HepG2 (cell line): Measurements from ENCODE around the gene NUBP1. TPM values are rescaled to one million over a fixed set of nuclear protein-coding genes. Genes with fewer than 3 reads are reported as not detected.
A peak's percentile ranks its signal among the peaks of the same experiment; 100 is the strongest.

Experiments used
- ATF7-NPFF ChIP-seq: sonication (generic); formaldehyde crosslinking; IDR thresholded peaks from 2 replicates; pipeline ENCODE4 v1.8.1; 2023; ENCODE audit warnings: mild to moderate bottlenecking, low read depth, missing genetic modification reagents, moderate library complexity
- CC2D1A ChIP-seq: sonication (generic); formaldehyde crosslinking; IDR thresholded peaks from 2 replicates; pipeline ENCODE4 v1.8.1; 2023; ENCODE audit warnings: mild to moderate bottlenecking, missing genetic modification reagents
- CHD2 ChIP-seq: IDR thresholded peaks from 2 replicates; pipeline ENCODE4 v1.6.1; 2011; ENCODE audit warnings: low read depth, low read length, improper control_type of control experiment
- KMT2A ChIP-seq: sonication (generic); formaldehyde crosslinking; IDR thresholded peaks from 2 replicates; pipeline ENCODE4 v1.4.0; 2020; ENCODE audit warnings: missing genetic modification reagents
- MTF2 ChIP-seq: sonication (generic); formaldehyde crosslinking; IDR thresholded peaks from 2 replicates; pipeline ENCODE4 v1.5.0; 2020; ENCODE audit warnings: missing genetic modification reagents, borderline replicate concordance
- MYC ChIP-seq: sonication (generic); formaldehyde crosslinking; IDR thresholded peaks from 2 replicates; pipeline ENCODE4 v1.9.0; 2021; ENCODE audit warnings: missing genetic modification reagents, borderline replicate concordance
- NONO ChIP-seq, 2 experiments: fragments of 450-650 bp in 1 of 2; sonication (generic) in 1 of 2; formaldehyde crosslinking in 1 of 2; IDR thresholded peaks in 1 of 2; conservative IDR thresholded peaks in 1 of 2; 2 replicates each; pipeline versions ENCODE4 v1.6.1 to v1.8.0; 2017 to 2022; ENCODE audit warnings: mild to moderate bottlenecking in 1 of 2, missing genetic modification reagents in 1 of 2, moderate library complexity in 1 of 2
- RFX1 ChIP-seq: fragments of 450-650 bp; IDR thresholded peaks from 2 replicates; pipeline ENCODE4 v1.6.1; 2017
- STAG1 ChIP-seq: sonication (generic); formaldehyde crosslinking; IDR thresholded peaks from 2 replicates; pipeline ENCODE4 v1.4.0; 2020; ENCODE audit warnings: missing genetic modification reagents
- THAP9 ChIP-seq: sonication (generic); formaldehyde crosslinking; IDR thresholded peaks from 2 replicates; pipeline ENCODE4; 2020; ENCODE audit warnings: missing genetic modification reagents, mild to moderate bottlenecking, borderline replicate concordance
- TSC22D2 ChIP-seq: sonication (generic); formaldehyde crosslinking; IDR thresholded peaks from 2 replicates; pipeline ENCODE4 v1.5.1; 2020; ENCODE audit warnings: missing genetic modification reagents, mild to moderate bottlenecking, borderline replicate concordance
- ZBTB21 ChIP-seq: sonication (generic); formaldehyde crosslinking; IDR thresholded peaks from 2 replicates; pipeline ENCODE4 v1.4.0; 2020; ENCODE audit warnings: missing genetic modification reagents
- ZC3H4 ChIP-seq: sonication (generic); formaldehyde crosslinking; IDR thresholded peaks from 2 replicates; pipeline ENCODE4 v1.4.0; 2020; ENCODE audit warnings: missing genetic modification reagents, borderline replicate concordance
- ZNF121 ChIP-seq: sonication (generic); formaldehyde crosslinking; IDR thresholded peaks from 2 replicates; pipeline ENCODE4 v1.5.0; 2020; ENCODE audit warnings: mild to moderate bottlenecking, missing genetic modification reagents
- ZNF451 ChIP-seq: sonication (generic); formaldehyde crosslinking; IDR thresholded peaks from 2 replicates; pipeline ENCODE4 v1.5.0; 2020; ENCODE audit warnings: mild to moderate bottlenecking, missing genetic modification reagents
- ZNF589 ChIP-seq: sonication (generic); formaldehyde crosslinking; conservative IDR thresholded peaks from 2 replicates; pipeline ENCODE4 v1.8.0; 2022; ENCODE audit warnings: mild to moderate bottlenecking, moderate library complexity, missing genetic modification reagents
- ZNF777 ChIP-seq: sonication (generic); formaldehyde crosslinking; IDR thresholded peaks from 2 replicates; pipeline ENCODE4 v1.4.0; 2020; ENCODE audit warnings: missing genetic modification reagents
- polyA plus RNA-seq, 8 experiments: library from polyadenylated mRNA; depleted of rRNA in 3 of 8; stranded (reverse) in 7 of 8; unstranded in 1 of 8; fragments of >200 nt; fragmentation: Illumina TruSeq in 4 of 8; extraction: Trizol in 4 of 8; gene quantifications; 2 replicates each; pipeline versions ENCODE4 v1.2.1 to v1.2.3, GENCODE V29; 2011 to 2016; ENCODE audit warnings: low read depth in 4 of 8, missing spikeins in 1 of 8, mixed read lengths in 1 of 8; ENCODE audit not compliant: insufficient read depth in 1 of 8
- total RNA-seq, 5 experiments: library from RNA; depleted of rRNA; stranded (reverse); fragments of >200 nt; fragmentation: Illumina TruSeq; extraction: Trizol; gene quantifications; 2 replicates each; pipeline ENCODE4 v1.2.3, GENCODE V29; 2016; ENCODE audit warnings: low read depth in 1 of 5
- TF ChIP-seq, protein P1 (sequence below): sonication (generic); formaldehyde crosslinking; IDR thresholded peaks from 2 replicates; pipeline ENCODE4 v1.4.0; 2020; ENCODE audit warnings: missing genetic modification reagents, borderline replicate concordance
- TF ChIP-seq, protein P2 (sequence below): sonication (generic); formaldehyde crosslinking; IDR thresholded peaks from 2 replicates; pipeline ENCODE4 v1.5.0; 2020; ENCODE audit warnings: missing genetic modification reagents
- TF ChIP-seq, protein P3 (sequence below): sonication (generic); formaldehyde crosslinking; IDR thresholded peaks from 2 replicates; pipeline ENCODE4 v1.5.1; 2020; ENCODE audit warnings: mild to moderate bottlenecking, missing genetic modification reagents

NUBP1 gene
- total and polyA plus RNA-seq, 2 of the 13 experiments (the other 11 are each of a cell fraction or from before 2014, with no cell fraction given): 53.5 to 70.4 TPM

DNA sequence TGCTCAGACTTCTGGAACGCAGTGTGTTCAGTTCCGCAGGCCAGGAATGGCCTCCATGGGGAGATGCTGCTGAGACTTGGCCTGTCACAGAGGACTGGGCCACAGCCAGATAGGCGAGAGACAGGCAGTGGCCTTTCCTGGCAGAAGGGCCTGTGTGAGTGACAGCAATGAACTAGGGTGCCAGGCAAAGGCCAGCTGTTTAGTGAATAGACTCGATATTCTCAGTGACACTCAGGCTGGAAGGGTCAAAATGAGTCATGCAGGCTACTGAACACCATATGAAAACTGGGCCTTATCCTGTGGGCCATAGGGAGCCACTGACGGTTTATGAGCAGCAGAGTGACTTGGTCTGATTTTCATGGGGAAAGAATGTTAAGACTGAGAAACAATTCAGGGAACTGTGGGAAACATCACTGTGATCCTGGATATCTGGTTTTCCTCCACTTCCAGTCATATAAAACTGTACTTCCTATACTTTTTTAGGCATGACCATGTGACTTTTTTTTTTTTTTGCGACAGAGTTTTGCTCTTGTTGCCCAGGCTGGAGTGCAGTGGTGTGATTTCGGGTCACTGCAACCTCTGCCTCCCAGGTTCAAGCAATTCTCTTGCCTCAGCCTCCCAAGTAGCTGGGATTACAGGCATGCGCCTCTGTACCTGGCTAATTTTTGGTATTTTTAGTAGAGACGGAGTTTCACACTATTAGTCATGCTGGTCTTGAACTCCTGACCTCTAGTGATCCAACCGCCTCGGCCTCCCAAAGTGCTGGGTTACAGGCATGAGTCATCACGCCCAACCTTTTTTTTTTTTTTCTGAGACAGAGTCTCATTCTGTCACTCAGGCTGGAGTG lies 5.2 kb upstream of the NUBP1 start (continued):
- no peak for TF ChIP-seq ZNF777
- TF ChIP-seq, protein P1, sequence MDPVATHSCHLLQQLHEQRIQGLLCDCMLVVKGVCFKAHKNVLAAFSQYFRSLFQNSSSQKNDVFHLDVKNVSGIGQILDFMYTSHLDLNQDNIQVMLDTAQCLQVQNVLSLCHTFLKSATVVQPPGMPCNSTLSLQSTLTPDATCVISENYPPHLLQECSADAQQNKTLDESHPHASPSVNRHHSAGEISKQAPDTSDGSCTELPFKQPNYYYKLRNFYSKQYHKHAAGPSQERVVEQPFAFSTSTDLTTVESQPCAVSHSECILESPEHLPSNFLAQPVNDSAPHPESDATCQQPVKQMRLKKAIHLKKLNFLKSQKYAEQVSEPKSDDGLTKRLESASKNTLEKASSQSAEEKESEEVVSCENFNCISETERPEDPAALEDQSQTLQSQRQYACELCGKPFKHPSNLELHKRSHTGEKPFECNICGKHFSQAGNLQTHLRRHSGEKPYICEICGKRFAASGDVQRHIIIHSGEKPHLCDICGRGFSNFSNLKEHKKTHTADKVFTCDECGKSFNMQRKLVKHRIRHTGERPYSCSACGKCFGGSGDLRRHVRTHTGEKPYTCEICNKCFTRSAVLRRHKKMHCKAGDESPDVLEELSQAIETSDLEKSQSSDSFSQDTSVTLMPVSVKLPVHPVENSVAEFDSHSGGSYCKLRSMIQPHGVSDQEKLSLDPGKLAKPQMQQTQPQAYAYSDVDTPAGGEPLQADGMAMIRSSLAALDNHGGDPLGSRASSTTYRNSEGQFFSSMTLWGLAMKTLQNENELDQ (CRISPR knock-in tag): no peak
- TF ChIP-seq MTF2 (CRISPR knock-in tag): no peak
- no peak for TF ChIP-seq ZNF589 (CRISPR knock-in tag)
- no peak for TF ChIP-seq KMT2A (CRISPR knock-in tag)
- TF ChIP-seq ATF7-NPFF (CRISPR knock-in tag): no peak
- no peak for TF ChIP-seq CHD2
- no peak for TF ChIP-seq ZNF451 (CRISPR knock-in tag)
- TF ChIP-seq STAG1 (CRISPR knock-in tag): 0 out of 2 replicates have a peak, but pooled peaks have one; percentile 14
- no peak for TF ChIP-seq ZC3H4 (CRISPR knock-in tag)
- no peak for TF ChIP-seq RFX1
- TF ChIP-seq, protein P2, sequence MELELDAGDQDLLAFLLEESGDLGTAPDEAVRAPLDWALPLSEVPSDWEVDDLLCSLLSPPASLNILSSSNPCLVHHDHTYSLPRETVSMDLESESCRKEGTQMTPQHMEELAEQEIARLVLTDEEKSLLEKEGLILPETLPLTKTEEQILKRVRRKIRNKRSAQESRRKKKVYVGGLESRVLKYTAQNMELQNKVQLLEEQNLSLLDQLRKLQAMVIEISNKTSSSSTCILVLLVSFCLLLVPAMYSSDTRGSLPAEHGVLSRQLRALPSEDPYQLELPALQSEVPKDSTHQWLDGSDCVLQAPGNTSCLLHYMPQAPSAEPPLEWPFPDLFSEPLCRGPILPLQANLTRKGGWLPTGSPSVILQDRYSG (CRISPR knock-in tag): 0 out of 2 replicates have a peak, but pooled peaks have one; percentile 46
- TF ChIP-seq ZBTB21 (CRISPR knock-in tag): no peak
- TF ChIP-seq TSC22D2: no peak; the same call in 1 of the 2 replicates
- TF ChIP-seq ZNF121: no peak
- no peak for TF ChIP-seq NONO (IDR thresholded peaks at IDR 0.05)
- no peak for TF ChIP-seq NONO (CRISPR knock-in tag; conservative IDR thresholded peaks at IDR 0.05)
- 0 out of 2 replicates have a peak, but pooled peaks have one; percentile 27 for TF ChIP-seq CC2D1A
- TF ChIP-seq, protein P3, sequence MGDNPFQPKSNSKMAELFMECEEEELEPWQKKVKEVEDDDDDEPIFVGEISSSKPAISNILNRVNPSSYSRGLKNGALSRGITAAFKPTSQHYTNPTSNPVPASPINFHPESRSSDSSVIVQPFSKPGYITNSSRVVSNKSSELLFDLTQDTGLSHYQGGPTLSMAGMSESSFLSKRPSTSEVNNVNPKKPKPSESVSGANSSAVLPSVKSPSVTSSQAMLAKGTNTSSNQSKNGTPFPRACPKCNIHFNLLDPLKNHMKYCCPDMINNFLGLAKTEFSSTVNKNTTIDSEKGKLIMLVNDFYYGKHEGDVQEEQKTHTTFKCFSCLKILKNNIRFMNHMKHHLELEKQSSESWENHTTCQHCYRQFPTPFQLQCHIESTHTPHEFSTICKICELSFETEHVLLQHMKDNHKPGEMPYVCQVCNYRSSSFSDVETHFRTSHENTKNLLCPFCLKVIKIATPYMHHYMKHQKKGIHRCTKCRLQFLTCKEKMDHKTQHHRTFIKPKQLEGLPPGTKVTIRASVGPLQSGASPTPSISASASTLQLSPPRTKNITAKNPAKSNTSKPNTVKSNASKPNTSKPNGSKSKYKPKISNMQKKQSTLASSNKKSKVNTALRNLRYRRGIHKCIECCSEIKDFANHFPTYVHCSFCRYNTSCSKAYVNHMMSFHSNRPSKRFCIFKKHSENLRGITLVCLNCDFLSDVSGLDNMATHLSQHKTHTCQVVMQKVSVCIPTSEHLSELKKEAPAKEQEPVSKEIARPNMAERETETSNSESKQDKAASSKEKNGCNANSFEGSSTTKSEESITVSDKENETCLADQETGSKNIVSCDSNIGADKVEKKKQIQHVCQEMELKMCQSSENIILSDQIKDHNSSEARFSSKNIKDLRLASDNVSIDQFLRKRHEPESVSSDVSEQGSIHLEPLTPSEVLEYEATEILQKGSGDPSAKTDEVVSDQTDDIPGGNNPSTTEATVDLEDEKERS (CRISPR knock-in tag): no peak
- TF ChIP-seq THAP9: no peak
- no peak for TF ChIP-seq MYC
